Measurements from ENCODE around the gene DAP3.
"Not testable (repeated sequence)": the region's sequence is repeated elsewhere in the genome, so short reads cannot be mapped to it uniquely, and the experiment has no call there.

The DAP3 gene

GRCh38 chr1:155715777-155716176, 26.9 kb downstream of the DAP3 start:
- in situ Hi-C loops (cut with MboI; ENCODE audit: low sequenced_read_pairs) = no loop called here

GRCh38 chr1:155717041-155717440, 28.1 kb downstream of the DAP3 start:
- in situ Hi-C loops (cut with MboI; ENCODE audit: low sequenced_read_pairs) = no loop called here

DNA sequence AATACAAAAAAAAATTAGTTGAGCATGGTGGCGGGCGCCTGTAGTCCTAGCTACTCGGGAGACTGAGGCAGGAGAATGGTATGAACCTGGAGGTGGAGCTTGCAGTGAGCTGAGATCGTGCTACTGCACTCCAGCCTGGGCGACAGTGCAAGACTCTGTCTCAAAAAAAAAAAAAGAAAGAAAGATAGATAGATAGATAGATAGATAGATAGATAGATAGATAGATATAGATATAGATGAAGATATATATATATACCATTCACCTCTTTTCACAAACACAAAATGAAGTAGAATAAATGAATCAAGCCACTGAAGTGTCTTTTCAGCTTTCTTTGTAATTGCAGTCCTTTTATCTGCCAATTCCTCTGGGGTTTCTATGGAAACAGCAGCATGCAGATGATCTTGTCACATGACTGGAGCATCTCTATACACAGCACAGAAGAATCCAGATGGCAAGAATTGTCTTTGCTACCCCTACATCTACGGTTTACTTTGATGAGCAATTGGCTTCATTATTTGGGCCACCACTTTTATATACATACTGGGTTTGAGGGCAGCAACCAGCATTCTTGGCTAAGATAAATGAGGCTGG, 29.7 kb downstream of the DAP3 start:
- in situ Hi-C loops (cut with MboI; ENCODE audit: low sequenced_read_pairs) = not testable (repeated sequence)

- in situ Hi-C loops (cut with MboI; ENCODE audit: low sequenced_read_pairs) = no loop called here
Observed at GRCh38 chr1:155719703-155720102, 30.8 kb downstream of the DAP3 start.

DNA sequence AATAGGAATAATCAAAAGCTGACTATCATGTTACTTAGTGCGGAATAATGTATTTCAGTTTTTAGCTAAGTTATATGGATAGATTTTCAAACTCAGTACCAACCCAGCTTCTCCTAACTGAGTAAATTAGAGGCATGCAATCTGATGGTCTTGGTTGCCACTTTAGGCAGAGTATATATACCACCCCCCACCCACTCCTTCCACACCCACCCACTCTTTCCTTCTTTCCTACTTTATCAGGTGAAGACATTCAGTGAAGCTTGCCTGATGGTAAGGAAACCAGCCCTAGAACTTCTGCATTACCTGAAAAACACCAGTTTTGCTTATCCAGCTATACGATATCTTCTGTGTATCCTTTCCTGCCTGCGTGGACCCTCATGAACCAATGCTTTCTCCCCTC, 36.3 kb downstream of the DAP3 start:
- in situ Hi-C loops (cut with MboI; ENCODE audit: low sequenced_read_pairs) = no loop called here

DNA sequence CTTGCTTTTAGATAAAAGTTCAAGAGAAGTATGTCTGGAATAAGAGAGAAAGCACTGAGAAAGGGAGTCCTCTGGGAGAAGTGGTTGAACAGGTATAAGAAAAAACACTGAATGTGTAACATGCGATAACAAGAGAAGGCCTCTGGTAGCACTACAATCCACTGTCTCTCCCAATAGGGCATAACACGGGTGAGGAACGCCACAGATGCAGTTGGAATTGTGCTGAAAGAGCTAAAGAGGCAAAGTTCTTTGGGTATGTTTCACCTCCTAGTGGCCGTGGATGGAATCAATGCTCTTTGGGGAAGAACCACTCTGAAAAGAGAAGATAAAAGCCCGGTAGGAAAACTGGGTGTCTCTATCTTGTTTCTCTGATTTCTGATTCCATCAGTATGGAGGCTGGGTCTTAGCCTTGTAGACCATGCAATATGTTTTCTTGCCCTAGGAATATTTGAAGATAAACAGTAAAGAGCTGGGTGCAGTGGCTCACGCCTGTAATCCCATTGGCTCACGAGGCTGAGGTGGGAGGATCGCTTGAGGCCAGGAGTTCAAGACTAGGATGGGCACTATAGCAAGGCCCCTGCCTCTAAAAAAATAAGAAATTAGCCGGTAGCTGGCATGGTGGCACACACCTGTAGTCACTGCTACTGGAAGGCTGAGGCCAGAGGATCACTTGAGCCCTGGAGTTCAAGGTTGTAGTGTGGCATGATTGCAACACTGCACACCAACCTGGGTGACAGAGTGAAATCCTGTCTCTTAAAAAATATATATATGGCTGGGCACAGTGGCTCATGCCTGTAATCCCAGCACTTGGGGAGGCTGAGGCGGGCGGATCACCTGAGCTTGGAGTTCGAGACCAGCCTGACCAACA, 40.4 kb downstream of the DAP3 start:
- in situ Hi-C loops (cut with MboI; ENCODE audit: low sequenced_read_pairs) = no loop called here

GRCh38 chr1:155740995-155741394, 52.1 kb downstream of the DAP3 start:
- in situ Hi-C loops (cut with MboI; ENCODE audit: low sequenced_read_pairs) = no loop called here

DNA sequence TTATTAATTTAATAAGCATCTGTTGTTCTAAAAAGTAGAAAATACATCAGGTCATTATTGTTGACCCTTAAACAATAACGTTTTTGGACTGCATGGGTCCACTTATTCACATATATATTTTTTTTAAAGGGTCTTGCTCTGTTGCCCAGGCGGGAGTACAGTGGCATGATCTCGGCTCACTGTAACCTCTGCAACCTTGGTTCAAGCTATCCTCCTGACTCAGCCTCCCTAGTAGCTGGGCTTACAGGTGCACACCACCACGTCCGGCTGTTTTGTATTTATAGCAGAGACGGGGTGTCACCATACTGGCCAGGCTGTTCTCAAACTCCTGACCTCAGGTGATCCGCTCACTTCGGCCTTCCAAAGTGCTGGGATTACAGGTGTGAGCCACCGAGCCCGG, 53.0 kb downstream of the DAP3 start:
- in situ Hi-C loops (cut with MboI; ENCODE audit: low sequenced_read_pairs) = no loop called here

- in situ Hi-C loops (cut with MboI; ENCODE audit: low sequenced_read_pairs) = no loop called here
Observed at GRCh38 chr1:155744711-155745283, 55.9 kb downstream of the DAP3 start.

GRCh38 chr1:155745284-155746228, 56.7 kb downstream of the DAP3 start:
- in situ Hi-C loops (cut with MboI; ENCODE audit: low sequenced_read_pairs) = not testable (repeated sequence)

GRCh38 chr1:155747586-155747985, 58.7 kb downstream of the DAP3 start:
- in situ Hi-C loops (cut with MboI; ENCODE audit: low sequenced_read_pairs) = not testable (repeated sequence)

GRCh38 chr1:155748141-155748540, 59.2 kb downstream of the DAP3 start:
- in situ Hi-C loops (cut with MboI; ENCODE audit: low sequenced_read_pairs) = not testable (repeated sequence)

GRCh38 chr1:155759017-155759416, 70.1 kb downstream of the DAP3 start:
- in situ Hi-C loops (cut with MboI; ENCODE audit: low sequenced_read_pairs) = not testable (repeated sequence)

DNA sequence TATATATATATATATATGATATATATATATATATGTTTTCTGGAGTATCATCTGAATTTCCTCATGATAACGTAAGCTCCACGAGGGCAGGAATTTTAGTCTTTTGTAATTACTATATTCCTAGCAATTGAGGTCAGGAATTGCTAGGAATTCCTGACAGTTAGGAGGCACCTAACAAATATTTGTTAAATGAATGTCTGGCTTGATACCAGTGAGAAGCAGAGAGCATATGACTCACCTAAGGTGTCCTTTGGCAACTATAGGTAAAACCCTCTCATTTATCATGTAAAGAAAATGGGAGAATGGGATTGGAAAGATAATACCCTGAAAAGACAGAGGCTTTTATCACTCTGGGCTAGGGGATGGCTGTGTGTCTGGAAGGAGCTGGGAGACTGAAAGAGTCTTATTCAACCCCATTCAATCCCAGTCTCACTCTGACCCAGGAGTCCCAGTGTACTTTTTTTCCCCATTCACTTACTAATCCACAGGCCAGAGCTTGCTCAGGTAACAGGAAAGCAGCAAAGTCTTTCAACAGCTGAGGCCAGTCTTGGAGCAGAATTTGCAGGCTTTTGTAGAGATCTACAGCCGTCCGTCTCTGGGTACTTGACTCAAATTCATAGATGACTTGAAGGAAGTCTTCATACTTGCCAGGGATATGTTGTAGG, 71.2 kb downstream of the DAP3 start:
- in situ Hi-C loops (cut with MboI; ENCODE audit: low sequenced_read_pairs) = no loop called here

- in situ Hi-C loops (cut with MboI; ENCODE audit: low sequenced_read_pairs) = no loop called here
Observed at GRCh38 chr1:155760751-155761475, 72.0 kb downstream of the DAP3 start.

GRCh38 chr1:155761736-155762405, 73.0 kb downstream of the DAP3 start:
- in situ Hi-C loops (cut with MboI; ENCODE audit: low sequenced_read_pairs) = no loop called here

DNA sequence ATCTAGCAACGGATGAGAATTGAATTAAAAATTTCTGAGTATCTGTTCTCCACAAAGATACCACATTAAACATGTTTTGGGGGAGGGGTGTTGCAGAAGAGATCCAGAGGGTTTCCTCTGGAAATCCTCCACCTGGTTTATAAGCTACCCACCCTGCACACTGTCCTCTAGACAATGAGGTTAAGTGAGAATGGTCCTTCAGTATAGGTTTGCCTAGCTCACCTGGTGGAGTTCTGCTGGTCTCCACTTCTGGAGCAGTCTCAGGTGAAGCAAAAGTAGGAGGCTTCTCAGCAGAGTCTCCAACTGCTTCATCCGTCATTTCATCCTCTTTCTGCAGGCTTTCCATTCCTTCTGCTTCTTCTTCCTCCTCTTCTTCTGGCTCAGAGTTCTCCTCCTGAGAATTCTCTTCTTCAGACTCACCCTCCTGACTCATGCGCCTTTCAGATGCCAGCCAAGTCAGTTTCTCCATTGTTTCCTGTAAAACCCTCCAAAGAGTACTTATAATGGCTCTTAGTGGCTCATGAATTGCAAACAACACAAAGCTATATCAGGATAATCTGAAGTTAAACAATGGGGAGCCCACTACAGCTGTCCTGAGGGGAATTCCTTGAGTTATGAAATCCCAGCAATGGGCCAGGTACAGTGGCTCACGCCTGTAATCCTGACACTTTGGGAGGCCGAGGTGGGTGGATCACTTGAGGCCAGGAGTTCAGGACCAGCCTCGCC, 74.4 kb downstream of the DAP3 start:
- in situ Hi-C loops (cut with MboI; ENCODE audit: low sequenced_read_pairs) = not testable (repeated sequence)

- in situ Hi-C loops (cut with MboI; ENCODE audit: low sequenced_read_pairs) = not testable (repeated sequence)
Observed at GRCh38 chr1:155763989-155764388, 75.1 kb downstream of the DAP3 start.

All from hTERT RPE-1 (cell line).